ENCODE data around the gene DLEC1.

GRCh38 chr3:37995652-37996641, 43.1 kb upstream of the DLEC1 start:
- no peak for TF ChIP-seq CTCF (IDR thresholded peaks at IDR 0.05; ENCODE audit: borderline replicate concordance, extremely low read depth, low read length, poor library complexity, severe bottlenecking)
- TF ChIP-seq EZH2 (IDR thresholded peaks at IDR 0.05; ENCODE audit: borderline replicate concordance, low read depth, low read length, severe bottlenecking): no peak
